Measurements from ENCODE around the gene SP2.
A peak's percentile ranks its signal among the peaks of the same experiment; 100 is the strongest.

SP2 gene

GRCh38 chr17:47856830-47857229 lies 39.2 kb upstream of the SP2 start:
- Histone ChIP-seq H3K9ac (ENCODE audit: low read depth, low read length) (no peak overlapping the region), H3K4me1 (ENCODE audit: insufficient read depth, low read length) (peaks cover 20% of the 10 kb centered on the region; the same call in 1 of the 2 replicates), H3K27ac (ENCODE audit: low read depth, low read length) (no peak overlapping the region), H3K27me3 (ENCODE audit: insufficient read depth, low read length) (peaks cover 61% of the 10 kb centered on the region), H3K4me3 (ENCODE audit: low read length) (no peak overlapping the region), H3K36me3 (ENCODE audit: insufficient read depth, low read length) (no peaks in the 10 kb centered on the region), H3K9me3 (ENCODE audit: insufficient read depth, low read depth, low read length) (no peaks in the 10 kb centered on the region)

- Histone ChIP-seq H3K36me3 (ENCODE audit: insufficient read depth, low read length) (no peaks in the 10 kb centered on the region), H3K27me3 (ENCODE audit: insufficient read depth, low read length) (peaks cover 51% of the 10 kb centered on the region), H3K27ac (ENCODE audit: low read depth, low read length) (no peak overlapping the region), H3K4me3 (ENCODE audit: low read length) (no peak overlapping the region), H3K9ac (ENCODE audit: low read depth, low read length) (no peak overlapping the region), H3K9me3 (ENCODE audit: insufficient read depth, low read depth, low read length) (no peaks in the 10 kb centered on the region), H3K4me1 (ENCODE audit: insufficient read depth, low read length) (0 out of 2 replicates have a peak, but pooled peaks cover 14% of the 10 kb centered on the region)
- WGBS = 47% methylated on average over 15 of the region's 16 CpGs
Observed at GRCh38 chr17:47857551-47858455, 38.2 kb upstream of the SP2 start.

GRCh38 chr17:47860386-47860785 lies 35.6 kb upstream of the SP2 start:
- no peak overlapping the region for H3K27ac ChIP-seq (ENCODE audit: low read depth, low read length)
- peaks cover 25% of the 10 kb centered on the region for H3K27me3 ChIP-seq (ENCODE audit: insufficient read depth, low read length)
- no peak overlapping the region for H3K4me3 ChIP-seq (ENCODE audit: low read length)

GRCh38 chr17:47862621-47863440 lies 33.2 kb upstream of the SP2 start:
- Histone ChIP-seq H3K36me3 (ENCODE audit: insufficient read depth, low read length) (no peaks in the 10 kb centered on the region), H3K27me3 (ENCODE audit: insufficient read depth, low read length) (peaks cover 8% of the 10 kb centered on the region; the same call in 1 of the 2 replicates), H3K9ac (ENCODE audit: low read depth, low read length) (no peak overlapping the region), H3K4me1 (ENCODE audit: insufficient read depth, low read length) (0 out of 2 replicates have a peak, but pooled peaks cover 10% of the 10 kb centered on the region), H3K9me3 (ENCODE audit: insufficient read depth, low read depth, low read length) (no peaks in the 10 kb centered on the region), H3K4me3 (ENCODE audit: low read length) (no peak overlapping the region), H3K27ac (ENCODE audit: low read depth, low read length) (no peak overlapping the region)
- 91% methylated on average over 7 of the region's 7 CpGs for WGBS

More at GRCh38 chr17:47860386-47860785, 35.6 kb upstream of the SP2 start:
- 91% methylated on average over 3 of the region's 5 CpGs for WGBS
- Histone ChIP-seq H3K9me3 (ENCODE audit: insufficient read depth, low read depth, low read length) (no peaks in the 10 kb centered on the region), H3K4me1 (ENCODE audit: insufficient read depth, low read length) (0 out of 2 replicates have a peak, but pooled peaks cover 18% of the 10 kb centered on the region), H3K9ac (ENCODE audit: low read depth, low read length) (no peak overlapping the region), H3K36me3 (ENCODE audit: insufficient read depth, low read length) (no peaks in the 10 kb centered on the region)

GRCh38 chr17:47864791-47865216 lies 31.2 kb upstream of the SP2 start:
- H3K9ac ChIP-seq (ENCODE audit: low read depth, low read length) = no peak overlapping the region
- no peaks in the 10 kb centered on the region for H3K36me3 ChIP-seq (ENCODE audit: insufficient read depth, low read length)
- H3K27me3 ChIP-seq (ENCODE audit: insufficient read depth, low read length) = peaks cover 15% of the 10 kb centered on the region
- peaks cover 13% of the 10 kb centered on the region for H3K4me1 ChIP-seq (ENCODE audit: insufficient read depth, low read length)
- H3K27ac ChIP-seq (ENCODE audit: low read depth, low read length) = no peak overlapping the region
- WGBS = 84% methylated on average over 7 of the region's 7 CpGs
- no peaks in the 10 kb centered on the region for H3K9me3 ChIP-seq (ENCODE audit: insufficient read depth, low read depth, low read length)
- no peak overlapping the region for H3K4me3 ChIP-seq (ENCODE audit: low read length)

- WGBS = 89% methylated on average over 20 of the region's 20 CpGs
- H3K9me3 ChIP-seq (ENCODE audit: insufficient read depth, low read depth, low read length) = no peaks in the 10 kb centered on the region
- no peak overlapping the region for H3K27ac ChIP-seq (ENCODE audit: low read depth, low read length)
- no peak overlapping the region for H3K9ac ChIP-seq (ENCODE audit: low read depth, low read length)
- no peaks in the 10 kb centered on the region for H3K36me3 ChIP-seq (ENCODE audit: insufficient read depth, low read length)
- peaks cover 24% of the 10 kb centered on the region for H3K4me1 ChIP-seq (ENCODE audit: insufficient read depth, low read length)
- no peak overlapping the region for H3K4me3 ChIP-seq (ENCODE audit: low read length)
- peaks cover 34% of the 10 kb centered on the region for H3K27me3 ChIP-seq (ENCODE audit: insufficient read depth, low read length)
Observed at GRCh38 chr17:47866941-47867340, 29.1 kb upstream of the SP2 start.

- Histone ChIP-seq H3K27ac (ENCODE audit: low read depth, low read length) (no peak overlapping the region), H3K27me3 (ENCODE audit: insufficient read depth, low read length) (peaks cover 43% of the 10 kb centered on the region), H3K4me1 (ENCODE audit: insufficient read depth, low read length) (peaks cover 25% of the 10 kb centered on the region), H3K4me3 (ENCODE audit: low read length) (no peak overlapping the region), H3K9me3 (ENCODE audit: insufficient read depth, low read depth, low read length) (no peaks in the 10 kb centered on the region), H3K36me3 (ENCODE audit: insufficient read depth, low read length) (no peaks in the 10 kb centered on the region), H3K9ac (ENCODE audit: low read depth, low read length) (no peak overlapping the region)
- 88% methylated on average over 11 of the region's 11 CpGs for WGBS
Observed at GRCh38 chr17:47867813-47868533, 28.1 kb upstream of the SP2 start.

- no peak overlapping the region for H3K27ac ChIP-seq (ENCODE audit: low read depth, low read length)
- H3K9ac ChIP-seq (ENCODE audit: low read depth, low read length) = no peak overlapping the region
- no peaks in the 10 kb centered on the region for H3K36me3 ChIP-seq (ENCODE audit: insufficient read depth, low read length)
- H3K9me3 ChIP-seq (ENCODE audit: insufficient read depth, low read depth, low read length) = no peaks in the 10 kb centered on the region
- no peak overlapping the region for H3K4me3 ChIP-seq (ENCODE audit: low read length)
- H3K4me1 ChIP-seq (ENCODE audit: insufficient read depth, low read length) = peaks cover 34% of the 10 kb centered on the region
- peaks cover 54% of the 10 kb centered on the region for H3K27me3 ChIP-seq (ENCODE audit: insufficient read depth, low read length)
- WGBS = 35% methylated on average over 2 of the region's 2 CpGs
Observed at GRCh38 chr17:47869114-47869513, 26.9 kb upstream of the SP2 start.

GRCh38 chr17:47870056-47870455 lies 26.0 kb upstream of the SP2 start:
- H3K27ac ChIP-seq (ENCODE audit: low read depth, low read length) = no peak overlapping the region
- H3K36me3 ChIP-seq (ENCODE audit: insufficient read depth, low read length) = no peaks in the 10 kb centered on the region
- 0% methylated on average over 1 of the region's 1 CpG for WGBS
- no peak overlapping the region for H3K9ac ChIP-seq (ENCODE audit: low read depth, low read length)
- no peaks in the 10 kb centered on the region for H3K9me3 ChIP-seq (ENCODE audit: insufficient read depth, low read depth, low read length)
- peak overlapping the region; percentile 7; the same call in 1 of the 2 replicates for H3K4me3 ChIP-seq (ENCODE audit: low read length)
- H3K27me3 ChIP-seq (ENCODE audit: insufficient read depth, low read length) = peaks cover 62% of the 10 kb centered on the region
- H3K4me1 ChIP-seq (ENCODE audit: insufficient read depth, low read length) = peaks cover 37% of the 10 kb centered on the region

- Histone ChIP-seq H3K27me3 (ENCODE audit: insufficient read depth, low read length) (peaks cover 66% of the 10 kb centered on the region), H3K27ac (ENCODE audit: low read depth, low read length) (no peak overlapping the region), H3K9ac (ENCODE audit: low read depth, low read length) (no peak overlapping the region), H3K4me1 (ENCODE audit: insufficient read depth, low read length) (peaks cover 39% of the 10 kb centered on the region), H3K36me3 (ENCODE audit: insufficient read depth, low read length) (no peaks in the 10 kb centered on the region), H3K9me3 (ENCODE audit: insufficient read depth, low read depth, low read length) (no peaks in the 10 kb centered on the region), H3K4me3 (ENCODE audit: low read length) (no peak overlapping the region)
Observed at GRCh38 chr17:47871048-47871447, 25.0 kb upstream of the SP2 start.

Measured in HUES64 (cell line).